Fibroblast of the aortic adventitia (primary cell): ENCODE data around the gene PCGF5. TPM values are rescaled to one million over a fixed set of nuclear protein-coding genes. Genes with fewer than 3 reads are reported as not detected.

Source experiments
- DNase-seq: peaks from one replicate; pipeline ENCODE4 v3.0.0-alpha.2; 2010; ENCODE audit warnings: low read depth
- H3K4me3 ChIP-seq: 2 replicates; pipeline ENCODE4 v1.5.1; 2011; ENCODE audit warnings: low read depth, mild to moderate bottlenecking, control low read depth, low read length, moderate library complexity
- total RNA-seq: library from RNA; depleted of rRNA; stranded (reverse); fragments of >200 nt; gene quantifications from 2 replicates; pipeline ENCODE4 v1.2.3, GENCODE V29; 2012; ENCODE audit warnings: low replicate concordance
- TF ChIP-seq, protein P1 (sequence below): IDR thresholded peaks from 2 replicates; pipeline ENCODE4 v1.5.1; 2011; ENCODE audit warnings: mild to moderate bottlenecking, low read length, control low read depth, inconsistent platforms; ENCODE audit not compliant: insufficient read depth

The PCGF5 gene
- total RNA-seq, 1 donor, result 44.8 TPM

DNA sequence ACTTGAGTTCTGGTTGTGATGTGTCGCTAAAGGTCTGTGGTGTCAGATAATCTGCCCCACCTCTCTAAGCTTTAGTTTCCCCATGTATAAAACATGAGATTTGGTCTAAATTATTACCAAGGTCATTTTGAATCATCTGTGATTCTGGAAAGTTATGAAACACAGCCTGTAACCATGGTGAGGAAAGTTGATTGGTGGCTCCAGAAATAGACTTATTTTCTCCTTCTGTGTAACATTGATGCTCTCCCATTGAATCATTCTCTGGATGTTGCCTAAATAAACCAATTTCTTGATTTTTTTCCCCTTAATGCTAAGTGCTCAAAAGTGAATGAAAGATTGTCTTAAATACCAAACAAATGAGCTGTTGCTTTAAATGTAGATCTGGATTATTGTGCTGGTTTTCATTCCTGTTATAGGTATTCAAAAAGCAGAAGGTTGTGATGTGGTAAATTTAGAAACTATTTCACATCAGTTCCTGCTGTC is 30.0 kb upstream of the PCGF5 start:
- TF ChIP-seq, protein P1, sequence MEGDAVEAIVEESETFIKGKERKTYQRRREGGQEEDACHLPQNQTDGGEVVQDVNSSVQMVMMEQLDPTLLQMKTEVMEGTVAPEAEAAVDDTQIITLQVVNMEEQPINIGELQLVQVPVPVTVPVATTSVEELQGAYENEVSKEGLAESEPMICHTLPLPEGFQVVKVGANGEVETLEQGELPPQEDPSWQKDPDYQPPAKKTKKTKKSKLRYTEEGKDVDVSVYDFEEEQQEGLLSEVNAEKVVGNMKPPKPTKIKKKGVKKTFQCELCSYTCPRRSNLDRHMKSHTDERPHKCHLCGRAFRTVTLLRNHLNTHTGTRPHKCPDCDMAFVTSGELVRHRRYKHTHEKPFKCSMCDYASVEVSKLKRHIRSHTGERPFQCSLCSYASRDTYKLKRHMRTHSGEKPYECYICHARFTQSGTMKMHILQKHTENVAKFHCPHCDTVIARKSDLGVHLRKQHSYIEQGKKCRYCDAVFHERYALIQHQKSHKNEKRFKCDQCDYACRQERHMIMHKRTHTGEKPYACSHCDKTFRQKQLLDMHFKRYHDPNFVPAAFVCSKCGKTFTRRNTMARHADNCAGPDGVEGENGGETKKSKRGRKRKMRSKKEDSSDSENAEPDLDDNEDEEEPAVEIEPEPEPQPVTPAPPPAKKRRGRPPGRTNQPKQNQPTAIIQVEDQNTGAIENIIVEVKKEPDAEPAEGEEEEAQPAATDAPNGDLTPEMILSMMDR, result no peak
- DNase-seq, result peak; percentile 72
- no peak overlapping the region for H3K4me3 ChIP-seq

DNA sequence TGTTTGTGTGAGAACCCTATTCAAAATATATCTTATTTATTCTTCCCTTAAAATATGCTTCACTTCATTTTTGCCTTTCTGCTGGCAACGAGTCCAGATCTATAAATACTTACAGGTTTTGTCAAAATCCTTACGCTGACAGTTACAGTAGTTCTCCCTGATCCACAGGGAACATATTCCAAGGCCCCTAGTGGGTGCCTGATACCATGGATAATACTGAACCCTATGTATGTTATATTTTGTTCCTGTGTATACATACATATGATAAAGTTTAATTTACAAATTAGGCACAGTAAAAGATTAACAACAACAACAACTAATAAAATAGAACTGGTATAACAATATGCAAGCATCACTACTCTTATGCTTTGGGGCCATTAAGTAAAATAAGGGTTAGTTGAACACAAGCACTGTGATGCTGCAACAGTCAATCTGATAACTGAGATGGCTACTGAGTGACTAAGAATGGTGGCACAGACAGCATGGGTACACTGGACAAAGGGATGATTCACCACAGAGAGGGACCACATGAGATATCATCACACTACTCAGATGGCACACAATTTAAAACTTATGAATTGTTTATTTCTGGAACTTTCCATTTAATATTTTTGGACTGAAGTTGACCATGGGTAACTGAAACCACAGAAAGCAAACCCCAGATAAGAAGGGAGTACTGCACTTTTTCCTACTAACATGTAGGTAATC is 29.4 kb upstream of the PCGF5 start:
- TF ChIP-seq, protein P1, result no peak
- peak; percentile 52 for DNase-seq
- no peak overlapping the region for H3K4me3 ChIP-seq

DNA sequence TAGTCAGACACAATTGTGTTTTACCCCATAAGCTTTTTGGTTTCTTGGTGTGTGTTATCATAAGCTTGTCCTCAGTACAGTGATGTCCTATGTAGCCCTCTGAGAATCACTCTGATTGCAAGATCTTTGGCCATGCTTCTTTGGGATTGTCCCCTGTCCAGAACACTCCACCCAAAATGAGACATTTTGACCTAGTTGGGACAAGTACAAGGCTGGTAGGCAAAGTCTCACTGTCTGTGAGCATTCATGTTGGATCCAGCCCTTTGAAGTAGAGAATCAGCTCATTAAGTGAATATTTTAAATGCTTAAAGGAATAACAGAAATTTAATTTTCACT is 28.9 kb upstream of the PCGF5 start:
- no peak overlapping the region for H3K4me3 ChIP-seq
- DNase-seq, result no peak

DNA sequence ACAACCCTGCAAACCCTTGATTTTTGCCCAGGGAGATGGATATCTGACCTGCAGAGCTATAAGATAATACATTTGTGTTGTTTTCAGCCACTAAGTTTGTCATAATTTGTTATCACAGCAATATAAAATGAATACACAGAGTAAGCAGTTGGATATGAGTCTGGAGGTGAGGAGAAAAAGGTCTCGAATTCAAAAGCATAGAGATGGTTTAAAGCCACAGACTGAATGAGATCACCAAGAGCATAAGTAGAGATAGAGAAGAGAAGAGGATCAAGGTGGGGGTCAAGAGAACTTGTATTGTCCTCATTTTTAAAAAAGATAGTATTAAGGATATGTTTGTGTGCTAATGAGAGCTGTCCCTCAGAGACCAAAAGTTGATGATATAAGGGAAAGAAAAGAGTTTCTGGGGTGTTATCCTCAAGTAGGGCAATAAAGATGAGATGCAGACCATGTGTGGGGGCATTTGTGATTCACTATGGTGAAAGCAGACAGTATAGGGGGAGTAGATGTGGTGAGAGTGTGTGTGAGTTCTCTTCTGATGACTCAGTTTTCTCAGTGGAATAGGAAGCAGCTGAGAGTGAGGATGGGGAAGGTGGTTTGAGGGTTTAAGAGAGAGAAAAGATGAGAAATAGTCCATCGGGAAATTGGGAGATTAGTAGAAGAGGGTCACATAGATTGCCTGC is 25.8 kb upstream of the PCGF5 start:
- peak; percentile 34 for DNase-seq
- TF ChIP-seq, protein P1, result no peak
- H3K4me3 ChIP-seq, result no peak overlapping the region

More for the DNA sequence above, 28.9 kb upstream of the PCGF5 start:
- TF ChIP-seq, protein P1, result no peak

DNA sequence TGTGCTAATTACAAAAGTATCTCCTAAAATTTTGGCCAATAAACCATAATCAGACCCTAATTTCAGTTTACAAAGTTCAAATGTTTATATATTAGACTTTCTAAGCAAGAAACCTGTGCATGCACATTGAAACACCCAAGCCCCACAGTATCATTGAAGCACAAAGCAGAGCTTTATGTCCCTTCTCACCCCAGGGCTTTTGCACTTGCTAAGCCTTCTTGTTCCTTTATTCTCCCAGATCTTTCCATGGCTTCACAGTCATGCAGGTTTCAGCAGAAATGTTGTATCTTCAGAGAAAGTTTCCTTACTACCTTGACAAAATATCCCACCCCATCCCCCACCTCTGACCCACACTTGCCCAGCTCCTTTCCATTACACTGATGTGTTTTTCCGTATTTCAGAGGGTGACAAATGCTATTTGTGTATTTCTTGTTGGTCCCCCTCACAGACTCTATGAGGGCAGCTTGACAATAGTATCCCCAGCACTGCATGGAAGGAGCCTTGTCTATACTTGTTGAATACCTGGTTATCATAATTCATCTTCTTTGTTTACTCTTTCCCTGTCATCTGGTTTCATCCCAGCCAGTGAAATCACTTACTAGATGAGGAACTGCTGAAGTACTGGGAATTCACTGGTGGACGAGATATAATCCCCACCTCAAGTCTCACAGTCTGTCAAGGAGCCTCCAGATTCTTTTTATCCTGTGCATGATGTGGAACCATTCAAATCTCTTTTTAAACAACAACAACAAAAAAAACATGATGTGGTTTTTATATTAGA is 24.0 kb upstream of the PCGF5 start:
- no peak for DNase-seq
- H3K4me3 ChIP-seq, result no peak overlapping the region
- TF ChIP-seq, protein P1, result no peak

DNA sequence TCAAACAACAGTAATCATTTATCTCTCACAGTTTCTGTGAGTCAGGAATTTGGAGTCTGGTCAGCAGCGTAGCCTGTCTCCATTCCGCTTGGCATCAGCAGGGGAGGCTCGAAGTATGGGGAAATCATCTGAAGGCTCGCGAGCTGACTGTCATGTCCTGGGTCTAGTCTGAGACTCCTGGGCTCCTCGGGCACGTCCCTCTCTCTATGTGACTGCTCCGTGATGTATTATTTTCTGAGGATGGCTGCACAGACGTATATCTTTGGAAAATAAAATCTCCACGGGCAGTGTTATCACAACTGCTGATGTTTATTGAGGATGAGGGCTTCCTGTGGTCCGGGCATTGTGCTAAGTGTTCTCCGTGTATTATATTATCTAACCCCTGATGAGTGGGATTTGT is 23.3 kb upstream of the PCGF5 start:
- peak; percentile 49 for DNase-seq
- H3K4me3 ChIP-seq, result no peak overlapping the region
- TF ChIP-seq, protein P1, result no peak
